Measurements from ENCODE around the gene ZAP70. TPM values are rescaled to one million over a fixed set of nuclear protein-coding genes. Genes with fewer than 3 reads are reported as not detected.
A peak's percentile ranks its signal among the peaks of the same experiment; 100 is the strongest.

The ZAP70 gene
- total and polyA plus RNA-seq, 2 of the 13 experiments (the other 11 are each of a cell fraction or from before 2014, with no cell fraction given), result 0.51 to 4.0 TPM

GRCh38 chr2:97663962-97664635 is 49.3 kb upstream of the ZAP70 start, which contains the start of gene ACTR1B (continued):
- peak; percentile 78 for TF ChIP-seq ZBTB2 (CRISPR knock-in tag; IDR thresholded peaks at IDR 0.05; ENCODE audit: low read depth)
- no peak for TF ChIP-seq ZNF446 (CRISPR knock-in tag; IDR thresholded peaks at IDR 0.05)
- no peak for TF ChIP-seq JARID2 (CRISPR knock-in tag; IDR thresholded peaks at IDR 0.05; ENCODE audit: insufficient replicate concordance)
- TF ChIP-seq, protein P1, sequence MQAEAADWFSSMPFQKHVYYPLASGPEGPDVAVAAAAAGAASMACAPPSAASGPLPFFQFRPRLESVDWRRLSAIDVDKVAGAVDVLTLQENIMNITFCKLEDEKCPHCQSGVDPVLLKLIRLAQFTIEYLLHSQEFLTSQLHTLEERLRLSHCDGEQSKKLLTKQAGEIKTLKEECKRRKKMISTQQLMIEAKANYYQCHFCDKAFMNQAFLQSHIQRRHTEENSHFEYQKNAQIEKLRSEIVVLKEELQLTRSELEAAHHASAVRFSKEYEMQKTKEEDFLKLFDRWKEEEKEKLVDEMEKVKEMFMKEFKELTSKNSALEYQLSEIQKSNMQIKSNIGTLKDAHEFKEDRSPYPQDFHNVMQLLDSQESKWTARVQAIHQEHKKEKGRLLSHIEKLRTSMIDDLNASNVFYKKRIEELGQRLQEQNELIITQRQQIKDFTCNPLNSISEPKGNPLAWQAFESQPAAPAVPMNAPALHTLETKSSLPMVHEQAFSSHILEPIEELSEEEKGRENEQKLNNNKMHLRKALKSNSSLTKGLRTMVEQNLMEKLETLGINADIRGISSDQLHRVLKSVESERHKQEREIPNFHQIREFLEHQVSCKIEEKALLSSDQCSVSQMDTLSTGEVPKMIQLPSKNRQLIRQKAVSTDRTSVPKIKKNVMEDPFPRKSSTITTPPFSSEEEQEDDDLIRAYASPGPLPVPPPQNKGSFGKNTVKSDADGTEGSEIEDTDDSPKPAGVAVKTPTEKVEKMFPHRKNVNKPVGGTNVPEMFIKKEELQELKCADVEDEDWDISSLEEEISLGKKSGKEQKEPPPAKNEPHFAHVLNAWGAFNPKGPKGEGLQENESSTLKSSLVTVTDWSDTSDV (CRISPR knock-in tag; IDR thresholded peaks at IDR 0.05), result no peak
- no peak for TF ChIP-seq ZBTB7B (CRISPR knock-in tag; IDR thresholded peaks at IDR 0.05)
- TF ChIP-seq KDM1A (CRISPR knock-in tag; IDR thresholded peaks at IDR 0.05), result no peak
- TF ChIP-seq, protein P2, sequence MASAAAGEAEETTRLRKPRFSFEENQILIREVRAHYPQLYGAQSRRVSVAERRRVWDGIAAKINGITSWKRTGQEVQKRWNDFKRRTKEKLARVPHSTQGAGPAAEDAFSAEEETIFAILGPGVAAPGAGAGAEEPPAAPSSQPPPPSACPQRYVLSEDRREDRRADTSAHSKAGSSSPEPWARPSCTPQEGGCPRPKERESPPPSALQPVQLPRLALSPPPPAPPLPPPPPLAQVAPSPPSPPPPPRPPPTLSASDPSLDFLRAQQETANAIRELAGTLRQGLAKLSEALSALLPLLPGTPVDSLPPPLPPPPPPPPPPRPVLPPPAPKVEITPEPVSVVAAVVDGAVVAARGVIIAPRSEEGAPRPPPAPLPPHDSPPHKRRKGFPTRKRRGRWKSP (CRISPR knock-in tag; IDR thresholded peaks at IDR 0.05), result 0 out of 2 replicates have a peak, but pooled peaks have one; percentile 22
- no peak for TF ChIP-seq ZSCAN22 (CRISPR knock-in tag; IDR thresholded peaks at IDR 0.05)
- TF ChIP-seq ZNF318 (CRISPR knock-in tag; IDR thresholded peaks at IDR 0.05), result no peak
- TF ChIP-seq, protein P3, sequence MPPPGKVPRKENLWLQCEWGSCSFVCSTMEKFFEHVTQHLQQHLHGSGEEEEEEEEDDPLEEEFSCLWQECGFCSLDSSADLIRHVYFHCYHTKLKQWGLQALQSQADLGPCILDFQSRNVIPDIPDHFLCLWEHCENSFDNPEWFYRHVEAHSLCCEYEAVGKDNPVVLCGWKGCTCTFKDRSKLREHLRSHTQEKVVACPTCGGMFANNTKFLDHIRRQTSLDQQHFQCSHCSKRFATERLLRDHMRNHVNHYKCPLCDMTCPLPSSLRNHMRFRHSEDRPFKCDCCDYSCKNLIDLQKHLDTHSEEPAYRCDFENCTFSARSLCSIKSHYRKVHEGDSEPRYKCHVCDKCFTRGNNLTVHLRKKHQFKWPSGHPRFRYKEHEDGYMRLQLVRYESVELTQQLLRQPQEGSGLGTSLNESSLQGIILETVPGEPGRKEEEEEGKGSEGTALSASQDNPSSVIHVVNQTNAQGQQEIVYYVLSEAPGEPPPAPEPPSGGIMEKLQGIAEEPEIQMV (CRISPR knock-in tag; IDR thresholded peaks at IDR 0.05; ENCODE audit: low read depth), result peak; percentile 38; the same call in 1 of the 2 replicates
- TF ChIP-seq FOXK1 (CRISPR knock-in tag; IDR thresholded peaks at IDR 0.05; ENCODE audit: borderline replicate concordance, low read depth), result peak; percentile 59; the same call in 1 of the 2 replicates
- no peak for TF ChIP-seq ZNF460 (CRISPR knock-in tag; IDR thresholded peaks at IDR 0.05; ENCODE audit: borderline replicate concordance)
- TF ChIP-seq FOSL2 (CRISPR knock-in tag; IDR thresholded peaks at IDR 0.05), result peak; percentile 74; the same call in 1 of the 2 replicates
- TF ChIP-seq RFXANK (CRISPR knock-in tag; IDR thresholded peaks at IDR 0.05), result peak; percentile 95
